ENCODE measurements around the gene RNPEP. TPM values are rescaled to one million over a fixed set of nuclear protein-coding genes. Genes with fewer than 3 reads are reported as not detected.
"Not testable (repeated sequence)": the region's sequence is repeated elsewhere in the genome, so short reads cannot be mapped to it uniquely, and the experiment has no call there.

Gene RNPEP
- total and polyA plus RNA-seq, 2 of the 13 experiments (the other 11 are each of a cell fraction or from before 2014, with no cell fraction given) = 20.6 to 38.4 TPM

DNA sequence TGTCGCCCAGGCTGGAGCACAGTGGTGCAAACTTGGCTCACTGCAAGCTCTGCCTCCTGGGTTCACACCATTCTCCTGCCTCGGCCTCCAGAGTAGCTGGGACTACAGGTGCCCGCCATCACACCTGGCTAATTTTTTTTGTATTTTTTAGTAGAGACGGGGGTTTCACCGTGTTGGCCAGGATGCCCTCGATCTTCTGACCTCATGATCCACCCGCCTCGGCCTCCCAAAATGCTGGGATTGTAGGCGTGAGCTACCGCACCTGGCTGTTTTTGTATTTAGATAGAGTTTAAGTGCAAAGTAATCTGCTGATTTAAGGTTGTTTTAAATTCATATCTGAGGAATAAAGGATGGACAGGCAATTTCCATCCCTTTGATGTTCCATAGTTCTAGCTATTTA lies 20.1 kb upstream of the RNPEP start:
- BruUV-seq (replicated peaks); H4K20me1 ChIP-seq (ENCODE audit: insufficient read depth, low read length); FAIRE-seq; CTCF ChIA-PET (ENCODE audit: low intra/inter-chr PET ratio, low total read pairs); H3K9me3 ChIP-seq (ENCODE audit: low read length); in situ Hi-C loops (cut with HindIII; ENCODE audit: extremely low pct_ligation_motif_present, low pct_unique_long_range_greater_than_20kb); POLR2A ChIA-PET; ATAC-seq; H3K9ac ChIP-seq (ENCODE audit: insufficient read depth, low read depth, low read length); H3K27me3 ChIP-seq (ENCODE audit: control insufficient read depth in 1 of 2, insufficient read depth in 2 of 2, low read length in 2 of 2); DNase-seq (ENCODE audit: low spot score); H2AFZ ChIP-seq (ENCODE audit: low read length); H3K4me1 ChIP-seq (ENCODE audit: insufficient read depth, low read length); H3K4me3 ChIP-seq (replicated peaks in 1 of 3; ENCODE audit: insufficient read depth in 1 of 3, low read depth in 2 of 3, low read length in 3 of 3); H3K4me2 ChIP-seq (ENCODE audit: low read depth, low read length); H3K79me2 ChIP-seq (ENCODE audit: insufficient read depth, low read length); intact Hi-C loops (cut with micrococcal nuclease; ENCODE audit: unreplicated experiment); H3K27ac ChIP-seq (ENCODE audit: extremely low read length, insufficient read depth, low read length): not testable (repeated sequence)
- WGBS (ENCODE audit: low lambda C conversion rate) = 96% methylated on average over 10 of the region's 10 CpGs
- H3K36me3 ChIP-seq (replicated peaks in 1 of 2; ENCODE audit: control insufficient read depth in 1 of 2, insufficient read depth in 2 of 2, low read length in 2 of 2) = peaks cover 13 to 68% of the 10 kb centered on the region in 2 experiments

DNA sequence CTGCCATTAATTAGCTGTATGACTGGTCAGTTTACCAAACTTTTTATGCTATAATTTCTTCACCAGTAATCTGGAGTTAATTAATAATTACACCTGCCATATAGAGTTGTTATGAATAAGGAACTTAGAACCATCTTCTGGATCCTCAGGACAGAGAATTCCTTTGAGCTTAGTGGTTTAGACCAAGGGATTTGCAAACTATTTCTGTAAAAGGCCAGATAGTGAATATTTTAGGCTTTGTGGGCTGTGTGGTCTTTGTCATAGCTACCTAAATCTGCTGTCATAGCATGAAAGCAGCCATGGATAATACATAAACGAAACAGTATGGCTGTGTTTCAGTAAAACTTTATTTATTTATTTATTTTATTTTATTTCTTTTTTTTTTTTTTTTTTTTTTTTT lies 18.2 kb upstream of the RNPEP start:
- Histone ChIP-seq H3K4me2 (ENCODE audit: low read depth, low read length) (no peak overlapping the region), H3K27ac (ENCODE audit: extremely low read length, insufficient read depth, low read length) (no peak overlapping the region), H3K9ac (ENCODE audit: insufficient read depth, low read depth, low read length) (no peak overlapping the region), H2AFZ (ENCODE audit: low read length) (no peak overlapping the region), H4K20me1 (ENCODE audit: insufficient read depth, low read length) (no peaks in the 10 kb centered on the region), H3K4me1 (ENCODE audit: insufficient read depth, low read length) (no peaks in the 10 kb centered on the region), H3K4me3 (replicated peaks in 1 of 3; ENCODE audit: insufficient read depth in 1 of 3, low read depth in 2 of 3, low read length in 3 of 3) (no peak overlapping the region), H3K79me2 (ENCODE audit: insufficient read depth, low read length) (peaks cover 2% of the 10 kb centered on the region), H3K27me3 (ENCODE audit: control insufficient read depth in 1 of 2, insufficient read depth in 2 of 2, low read length in 2 of 2) (no peaks in the 10 kb centered on the region), H3K9me3 (ENCODE audit: low read length) (no peaks in the 10 kb centered on the region), H3K36me3 (replicated peaks in 1 of 2; ENCODE audit: control insufficient read depth in 1 of 2, insufficient read depth in 2 of 2, low read length in 2 of 2) (peaks cover 11 to 69% of the 10 kb centered on the region in 2 experiments)
- no TSS peak for BruUV-seq (replicated peaks)
- FAIRE-seq (no peak), DNase-seq (ENCODE audit: low spot score) (no peak), ATAC-seq (no peak)
- CTCF ChIA-PET (ENCODE audit: low intra/inter-chr PET ratio, low total read pairs) = no interaction called here
- TF ChIP-seq, protein P1, sequence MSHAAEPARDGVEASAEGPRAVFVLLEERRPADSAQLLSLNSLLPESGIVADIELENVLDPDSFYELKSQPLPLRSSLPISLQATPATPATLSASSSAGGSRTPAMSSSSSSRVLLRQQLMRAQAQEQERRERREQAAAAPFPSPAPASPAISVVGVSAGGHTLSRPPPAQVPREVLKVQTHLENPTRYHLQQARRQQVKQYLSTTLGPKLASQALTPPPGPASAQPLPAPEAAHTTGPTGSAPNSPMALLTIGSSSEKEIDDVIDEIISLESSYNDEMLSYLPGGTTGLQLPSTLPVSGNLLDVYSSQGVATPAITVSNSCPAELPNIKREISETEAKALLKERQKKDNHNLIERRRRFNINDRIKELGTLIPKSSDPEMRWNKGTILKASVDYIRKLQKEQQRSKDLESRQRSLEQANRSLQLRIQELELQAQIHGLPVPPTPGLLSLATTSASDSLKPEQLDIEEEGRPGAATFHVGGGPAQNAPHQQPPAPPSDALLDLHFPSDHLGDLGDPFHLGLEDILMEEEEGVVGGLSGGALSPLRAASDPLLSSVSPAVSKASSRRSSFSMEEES (CRISPR knock-in tag; IDR thresholded peaks at IDR 0.05) = no peak
- TF ChIP-seq, protein P2, sequence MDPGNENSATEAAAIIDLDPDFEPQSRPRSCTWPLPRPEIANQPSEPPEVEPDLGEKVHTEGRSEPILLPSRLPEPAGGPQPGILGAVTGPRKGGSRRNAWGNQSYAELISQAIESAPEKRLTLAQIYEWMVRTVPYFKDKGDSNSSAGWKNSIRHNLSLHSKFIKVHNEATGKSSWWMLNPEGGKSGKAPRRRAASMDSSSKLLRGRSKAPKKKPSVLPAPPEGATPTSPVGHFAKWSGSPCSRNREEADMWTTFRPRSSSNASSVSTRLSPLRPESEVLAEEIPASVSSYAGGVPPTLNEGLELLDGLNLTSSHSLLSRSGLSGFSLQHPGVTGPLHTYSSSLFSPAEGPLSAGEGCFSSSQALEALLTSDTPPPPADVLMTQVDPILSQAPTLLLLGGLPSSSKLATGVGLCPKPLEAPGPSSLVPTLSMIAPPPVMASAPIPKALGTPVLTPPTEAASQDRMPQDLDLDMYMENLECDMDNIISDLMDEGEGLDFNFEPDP (CRISPR knock-in tag; conservative IDR thresholded peaks at IDR 0.05) = no peak
- TF ChIP-seq, protein P3, sequence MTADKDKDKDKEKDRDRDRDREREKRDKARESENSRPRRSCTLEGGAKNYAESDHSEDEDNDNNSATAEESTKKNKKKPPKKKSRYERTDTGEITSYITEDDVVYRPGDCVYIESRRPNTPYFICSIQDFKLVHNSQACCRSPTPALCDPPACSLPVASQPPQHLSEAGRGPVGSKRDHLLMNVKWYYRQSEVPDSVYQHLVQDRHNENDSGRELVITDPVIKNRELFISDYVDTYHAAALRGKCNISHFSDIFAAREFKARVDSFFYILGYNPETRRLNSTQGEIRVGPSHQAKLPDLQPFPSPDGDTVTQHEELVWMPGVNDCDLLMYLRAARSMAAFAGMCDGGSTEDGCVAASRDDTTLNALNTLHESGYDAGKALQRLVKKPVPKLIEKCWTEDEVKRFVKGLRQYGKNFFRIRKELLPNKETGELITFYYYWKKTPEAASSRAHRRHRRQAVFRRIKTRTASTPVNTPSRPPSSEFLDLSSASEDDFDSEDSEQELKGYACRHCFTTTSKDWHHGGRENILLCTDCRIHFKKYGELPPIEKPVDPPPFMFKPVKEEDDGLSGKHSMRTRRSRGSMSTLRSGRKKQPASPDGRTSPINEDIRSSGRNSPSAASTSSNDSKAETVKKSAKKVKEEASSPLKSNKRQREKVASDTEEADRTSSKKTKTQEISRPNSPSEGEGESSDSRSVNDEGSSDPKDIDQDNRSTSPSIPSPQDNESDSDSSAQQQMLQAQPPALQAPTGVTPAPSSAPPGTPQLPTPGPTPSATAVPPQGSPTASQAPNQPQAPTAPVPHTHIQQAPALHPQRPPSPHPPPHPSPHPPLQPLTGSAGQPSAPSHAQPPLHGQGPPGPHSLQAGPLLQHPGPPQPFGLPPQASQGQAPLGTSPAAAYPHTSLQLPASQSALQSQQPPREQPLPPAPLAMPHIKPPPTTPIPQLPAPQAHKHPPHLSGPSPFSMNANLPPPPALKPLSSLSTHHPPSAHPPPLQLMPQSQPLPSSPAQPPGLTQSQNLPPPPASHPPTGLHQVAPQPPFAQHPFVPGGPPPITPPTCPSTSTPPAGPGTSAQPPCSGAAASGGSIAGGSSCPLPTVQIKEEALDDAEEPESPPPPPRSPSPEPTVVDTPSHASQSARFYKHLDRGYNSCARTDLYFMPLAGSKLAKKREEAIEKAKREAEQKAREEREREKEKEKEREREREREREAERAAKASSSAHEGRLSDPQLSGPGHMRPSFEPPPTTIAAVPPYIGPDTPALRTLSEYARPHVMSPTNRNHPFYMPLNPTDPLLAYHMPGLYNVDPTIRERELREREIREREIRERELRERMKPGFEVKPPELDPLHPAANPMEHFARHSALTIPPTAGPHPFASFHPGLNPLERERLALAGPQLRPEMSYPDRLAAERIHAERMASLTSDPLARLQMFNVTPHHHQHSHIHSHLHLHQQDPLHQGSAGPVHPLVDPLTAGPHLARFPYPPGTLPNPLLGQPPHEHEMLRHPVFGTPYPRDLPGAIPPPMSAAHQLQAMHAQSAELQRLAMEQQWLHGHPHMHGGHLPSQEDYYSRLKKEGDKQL (CRISPR knock-in tag; IDR thresholded peaks at IDR 0.05; ENCODE audit: low read depth) = no peak
- TF ChIP-seq NFKB2 (CRISPR knock-in tag; IDR thresholded peaks at IDR 0.05; ENCODE audit: borderline replicate concordance) (no peak), NFATC3 (CRISPR knock-in tag; IDR thresholded peaks at IDR 0.05) (no peak), HDAC6 (IDR thresholded peaks at IDR 0.05; ENCODE audit: low read depth, low read length) (no peak), GZF1 (CRISPR knock-in tag; IDR thresholded peaks at IDR 0.05) (no peak), SATB2 (CRISPR knock-in tag; IDR thresholded peaks at IDR 0.05) (no peak), HCFC1 (IDR thresholded peaks at IDR 0.05; ENCODE audit: low read depth, low read length) (no peak), ZNF33B (CRISPR knock-in tag; IDR thresholded peaks at IDR 0.05) (no peak)
- POLR2A ChIA-PET = interaction anchor here (1.3 to 2.6 kb wide), 2 partner anchors 8 to 9 kb away, joined by 3 to 6 read pairs; partner anchors contain the start of gene TIMM17A
- 100% methylated on average over 1 of the region's 1 CpG for WGBS (ENCODE audit: low lambda C conversion rate)
- intact Hi-C loops (cut with micrococcal nuclease; ENCODE audit: unreplicated experiment) (no loop called here), in situ Hi-C loops (cut with HindIII; ENCODE audit: extremely low pct_ligation_motif_present, low pct_unique_long_range_greater_than_20kb) (no loop called here)

Measured in HepG2 (cell line).